ENCODE data around the gene AGPAT3. TPM values are rescaled to one million over a fixed set of nuclear protein-coding genes. Genes with fewer than 3 reads are reported as not detected.

AGPAT3 gene
- total RNA-seq, 1 experiment from 2014 or later: 13.0 TPM

GRCh38 chr21:43886565-43886964 lies 21.5 kb downstream of the AGPAT3 start:
- Histone ChIP-seq H2BK15ac (ENCODE audit: low read depth, low read length) (no peak overlapping the region), H2BK5ac (ENCODE audit: insufficient read length, low read length) (no peak overlapping the region), H3K4me2 (ENCODE audit: insufficient read depth, insufficient read length, low read length) (no peak overlapping the region), H2BK120ac (ENCODE audit: low read depth, low read length, poor library complexity, severe bottlenecking) (no peak overlapping the region), H4K20me1 (ENCODE audit: control insufficient read depth, insufficient read depth, insufficient read length) (no peaks in the 10 kb centered on the region), H3K23me2 (ENCODE audit: insufficient read length, low read depth, low read length, poor library complexity, severe bottlenecking) (peaks cover 4% of the 10 kb centered on the region), H3K27me3 (ENCODE audit: insufficient read depth, low read length) (no peaks in the 10 kb centered on the region), H3K23ac (ENCODE audit: insufficient read length, low read depth, low read length) (no peak overlapping the region), H2AK5ac (ENCODE audit: insufficient read length, low read length) (no peak overlapping the region), H3K56ac (ENCODE audit: insufficient read length, low read depth, low read length) (no peak overlapping the region), H3K9ac (ENCODE audit: extremely low read depth, insufficient read length, low read length) (no peak overlapping the region), H3K18ac (ENCODE audit: insufficient read length, low read depth, low read length) (no peak overlapping the region), H3K9me3 (ENCODE audit: control insufficient read depth, low read depth, low read length) (no peaks in the 10 kb centered on the region), H3K79me2 (ENCODE audit: insufficient read depth, low read length) (no peaks in the 10 kb centered on the region), H4K5ac (ENCODE audit: insufficient read length, low read depth, low read length) (no peak overlapping the region), H3K79me1 (ENCODE audit: insufficient read depth, low read depth, low read length, poor library complexity, severe bottlenecking) (no peaks in the 10 kb centered on the region), H2BK20ac (ENCODE audit: low read depth, low read length, poor library complexity, severe bottlenecking) (no peak overlapping the region), H2BK12ac (ENCODE audit: insufficient read length, low read depth, low read length) (no peak overlapping the region), H4K8ac (replicated peaks; ENCODE audit: insufficient read length, low read depth, low read length) (no peak overlapping the region), H3T11ph (ENCODE audit: low read length) (no peak overlapping the region), H3K14ac (ENCODE audit: insufficient read depth, low read length) (no peak overlapping the region), H2AFZ (ENCODE audit: low read length) (no peak overlapping the region), H3K27ac (ENCODE audit: insufficient read length, low read depth, low read length) (no peak overlapping the region), H3K4ac (ENCODE audit: low read depth, low read length) (no peak overlapping the region), H4K91ac (ENCODE audit: insufficient read length, low read depth, low read length) (no peak overlapping the region), H3K4me1 (ENCODE audit: insufficient read depth, low read length) (peaks cover 7% of the 10 kb centered on the region; the same call in 1 of the 2 replicates)
- 0 out of 5 replicates have a peak, but pooled peaks cover 0 to under 1% of the 10 kb centered on the region in 2 experiments for H3K9me3 Mint-ChIP-seq
- peaks cover 24 to 25% of the 10 kb centered on the region in 2 experiments for H3K4me1 Mint-ChIP-seq
- no peak for DNase-seq
- H3K4me3 Mint-ChIP-seq: no peak overlapping the region
- peaks cover 0 to 1% (median under 1%) of the 10 kb centered on the region in 3 experiments; a peak in 3 of 7 replicates for H3K36me3 Mint-ChIP-seq (ENCODE audit: insufficient read depth in 1 of 3, low read depth in 3 of 3)
- no CpG with 5 or more reads among the region's 1 CpG for WGBS (ENCODE audit: extremely low coverage, insufficient read length, low lambda C conversion rate)
- TF ChIP-seq CTCF (conservative IDR thresholded peaks at IDR 0.05): no peak
- H3K27ac Mint-ChIP-seq: no peak overlapping the region
- no peaks in the 10 kb centered on the region; the same call in 1 of the 2 replicates for H3K27me3 Mint-ChIP-seq (ENCODE audit: low read depth)
